Liver (tissue), 9 donors: ENCODE data around the gene INTS3. TPM values are rescaled to one million over a fixed set of nuclear protein-coding genes. Genes with fewer than 3 reads are reported as not detected.

Experiments
- DNase-seq: peaks from one replicate; pipeline ENCODE4 v3.0.0-alpha.2; 2017; ENCODE audit warnings: low spot score
- H3K27ac ChIP-seq, 2 donors: one replicate each; pipeline ENCODE4 v1.7.0; 2013; ENCODE audit warnings: inconsistent platforms in 2 of 2, low read length in 2 of 2, control low read depth in 1 of 2, low read depth in 1 of 2, mild to moderate bottlenecking in 1 of 2
- H3K27me3 ChIP-seq, 4 donors: one replicate each; pipeline versions ENCODE4 v1.6.1 to v1.7.0; 2013; ENCODE audit warnings: low read length in 3 of 4, inconsistent platforms in 1 of 4, mild to moderate bottlenecking in 1 of 4, moderate library complexity in 1 of 4; ENCODE audit not compliant: control insufficient read depth in 4 of 4, insufficient read depth in 4 of 4
- H3K36me3 ChIP-seq, 4 donors: one replicate each; pipeline versions ENCODE4 v1.6.1 to v1.7.0; 2013; ENCODE audit warnings: low read length in 3 of 4, mild to moderate bottlenecking in 3 of 4, low read depth in 1 of 4, moderate library complexity in 1 of 4; ENCODE audit not compliant: control insufficient read depth in 4 of 4, insufficient read depth in 3 of 4
- H3K4me1 ChIP-seq, 4 donors: one replicate each; pipeline versions ENCODE4 v1.6.1 to v1.7.0; 2013; ENCODE audit warnings: low read length in 3 of 4, mild to moderate bottlenecking in 3 of 4, moderate library complexity in 1 of 4; ENCODE audit not compliant: control insufficient read depth in 4 of 4, insufficient read depth in 4 of 4
- H3K4me3 ChIP-seq, 3 donors: one replicate each; pipeline versions ENCODE4 v1.6.1 to v1.7.0; 2013; ENCODE audit warnings: low read length in 3 of 3, control low read depth in 1 of 3, low read depth in 1 of 3, mild to moderate bottlenecking in 1 of 3
- H3K9ac ChIP-seq, 2 donors: one replicate each; pipeline ENCODE4 v1.7.0; 2013; ENCODE audit warnings: low read length in 2 of 2, mild to moderate bottlenecking in 2 of 2, moderate library complexity in 2 of 2, control low read depth in 1 of 2, low read depth in 1 of 2
- H3K9me3 ChIP-seq, 4 donors: one replicate each; pipeline versions ENCODE4 v1.6.1 to v1.7.0; 2013; ENCODE audit warnings: low read length in 3 of 4; ENCODE audit not compliant: control insufficient read depth in 4 of 4
- CTCF ChIP-seq: fragments of 150-350 bp; IDR thresholded peaks from 2 replicates; pipeline ENCODE4 v1.5.1; 2017; ENCODE audit warnings: improper control_type of control experiment, low read depth, low read length; ENCODE audit not compliant: missing input control
- EGR1 ChIP-seq, 2 donors: IDR thresholded peaks; 2 replicates each; pipeline ENCODE4 v1.6.1; 2016 to 2018; ENCODE audit warnings: antibody characterized with exemption in 2 of 2, low read depth in 2 of 2
- FOXA1 ChIP-seq: IDR thresholded peaks from 2 replicates; pipeline ENCODE4 v1.6.1; 2016; ENCODE audit warnings: antibody characterized with exemption
- FOXA2 ChIP-seq: IDR thresholded peaks from 2 replicates; pipeline ENCODE4 v1.6.1; 2016; ENCODE audit warnings: antibody characterized with exemption
- GABPA ChIP-seq, 2 donors: IDR thresholded peaks in 1 of 2; conservative IDR thresholded peaks in 1 of 2; 2 replicates each; pipeline ENCODE4 v1.6.1; 2016; ENCODE audit warnings: antibody characterized with exemption in 2 of 2, mild to moderate bottlenecking in 1 of 2, moderate library complexity in 1 of 2
- HNF4A ChIP-seq, 2 donors: conservative IDR thresholded peaks; 2 replicates each; pipeline ENCODE4 v1.6.1; 2016; ENCODE audit warnings: antibody characterized with exemption in 2 of 2, mild to moderate bottlenecking in 2 of 2
- HNF4G ChIP-seq: IDR thresholded peaks from 2 replicates; pipeline ENCODE4 v1.6.1; 2016; ENCODE audit warnings: antibody characterized with exemption
- JUND ChIP-seq, 2 donors: IDR thresholded peaks; 2 replicates each; pipeline ENCODE4 v1.6.1; 2016; ENCODE audit warnings: antibody characterized with exemption in 2 of 2
- NR2F2 ChIP-seq: IDR thresholded peaks from 2 replicates; pipeline ENCODE4 v1.6.1; 2016; ENCODE audit warnings: antibody characterized with exemption
- RAD21 ChIP-seq, 2 donors: IDR thresholded peaks; 2 replicates each; pipeline ENCODE4 v1.6.1; 2016; ENCODE audit warnings: antibody characterized with exemption in 2 of 2, mild to moderate bottlenecking in 2 of 2
- REST ChIP-seq: IDR thresholded peaks from 2 replicates; pipeline ENCODE4 v1.6.1; 2016; ENCODE audit warnings: antibody characterized with exemption, mild to moderate bottlenecking
- RXRA ChIP-seq, 2 donors: IDR thresholded peaks; 2 replicates each; pipeline ENCODE4 v1.6.1; 2017 to 2018; ENCODE audit warnings: antibody characterized with exemption in 2 of 2, mild to moderate bottlenecking in 1 of 2
- SP1 ChIP-seq: IDR thresholded peaks from 2 replicates; pipeline ENCODE4 v1.6.1; 2018; ENCODE audit warnings: antibody characterized with exemption, mild to moderate bottlenecking
- TAF1 ChIP-seq: conservative IDR thresholded peaks from 2 replicates; pipeline ENCODE4 v1.6.1; 2016; ENCODE audit warnings: antibody characterized with exemption, mild to moderate bottlenecking
- YY1 ChIP-seq: IDR thresholded peaks from 2 replicates; pipeline ENCODE4 v1.6.1; 2016; ENCODE audit warnings: antibody characterized with exemption, mild to moderate bottlenecking
- ZBTB33 ChIP-seq: IDR thresholded peaks from 2 replicates; pipeline ENCODE4 v1.6.1; 2016; ENCODE audit warnings: antibody characterized with exemption
- WGBS: extraction: QIAGEN DNeasy Blood & Tissue Kit; methylation state at CpG from one replicate; pipeline ENCODE4 v1.1.7; 2013; 5-methylcytosine and 5-hydroxymethylcytosine counted together
- polyA plus RNA-seq, 2 donors: library from polyadenylated mRNA; stranded (reverse) in 1 of 2; unstranded in 1 of 2; fragments of 200-250 nt in 1 of 2; fragments of >200 nt in 1 of 2; fragmentation: Nextera tagmentation in 1 of 2; extraction: Ambion mirVana in 1 of 2; gene quantifications; one replicate each; pipeline versions ENCODE4 v1.2.1 to v1.2.3, GENCODE V29; 2013 to 2015
- total RNA-seq, 2 donors: library from RNA; depleted of rRNA; stranded (reverse); fragments of >200 nt; gene quantifications; one replicate each; pipeline ENCODE4 v1.2.3, GENCODE V29; 2014
- TF ChIP-seq, protein P1 (sequence below): IDR thresholded peaks from 2 replicates; pipeline ENCODE4 v1.6.1; 2016; ENCODE audit warnings: antibody characterized with exemption
- TF ChIP-seq, protein P2 (sequence below): IDR thresholded peaks from 2 replicates; pipeline ENCODE4 v1.6.1; 2016; ENCODE audit warnings: antibody characterized with exemption
- donor health status: healthy.
- donor health status: healthy.
- donor health status: healthy.
- donor health status: healthy.
- donor health status: healthy.

The INTS3 gene
- total and polyA plus RNA-seq, 4 donors = 9.0 to 26.0 (median 15.2) TPM

DNA sequence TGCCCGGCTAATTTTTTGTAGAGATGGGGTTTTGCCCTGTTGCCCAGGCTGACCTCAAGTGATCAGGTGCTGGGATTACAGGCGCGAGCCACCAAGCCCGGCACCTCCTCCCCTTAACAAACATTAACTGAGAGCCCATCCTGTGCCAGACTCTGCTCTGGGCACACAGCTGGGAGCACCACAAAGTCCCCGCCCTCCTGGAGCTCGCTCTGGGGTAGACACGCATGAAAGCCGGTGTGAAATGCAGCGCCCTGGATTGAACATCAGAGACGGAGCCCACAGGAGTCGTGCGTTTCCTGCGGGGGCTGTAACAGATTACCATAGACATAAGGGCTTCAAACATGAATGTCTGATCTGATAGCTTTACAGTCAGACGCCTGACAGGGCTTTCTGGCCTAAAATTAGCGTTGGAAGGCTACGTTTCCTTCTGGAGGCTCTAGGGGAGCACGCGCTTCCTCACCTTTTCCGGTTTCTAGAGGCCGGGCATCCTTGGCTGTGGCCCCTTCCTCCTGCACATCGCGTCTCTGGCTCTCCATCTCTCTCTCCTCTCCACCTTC is 61.7 kb downstream of the INTS3 start:
- WGBS = 31% methylated on average over 22 of the region's 22 CpGs
- DNase-seq = peak; percentile 32

More for the DNA sequence above, 61.7 kb downstream of the INTS3 start:
- Histone ChIP-seq H3K36me3 (no peaks in the 10 kb centered on the region), H3K27ac (peak overlapping the region; percentile 58 to 81), H3K27me3 (no peaks in the 10 kb centered on the region), H3K9me3 (no peaks in the 10 kb centered on the region), H3K4me1 (peaks cover 3 to 19% (median 15%) of the 10 kb centered on the region in 4 donors), H3K9ac (no peak overlapping the region), H3K4me3 (no peak overlapping the region)
- TF ChIP-seq FOXA1 (no peak), YY1 (peak; percentile 62), RXRA (IDR thresholded peaks at IDR 0.05) (peak; percentile 80 to 86), RAD21 (IDR thresholded peaks at IDR 0.05) (peak; percentile 58 to 65), HNF4A (conservative IDR thresholded peaks at IDR 0.05) (peak; percentile 62 to 72), CTCF (no peak), GABPA (IDR thresholded peaks at IDR 0.05 in 1 of 2, conservative IDR thresholded peaks at IDR 0.05 in 1 of 2) (peak in 1 of 2 donors; percentile 23), FOXA2 (no peak), EGR1 (IDR thresholded peaks at IDR 0.05; ENCODE audit: low read depth in 2 of 2) (no peak), JUND (IDR thresholded peaks at IDR 0.05) (no peak), NR2F2 (no peak), ZBTB33 (no peak), SP1 (peak; percentile 77), REST (no peak), TAF1 (no peak), HNF4G (no peak)
- TF ChIP-seq, protein P1, sequence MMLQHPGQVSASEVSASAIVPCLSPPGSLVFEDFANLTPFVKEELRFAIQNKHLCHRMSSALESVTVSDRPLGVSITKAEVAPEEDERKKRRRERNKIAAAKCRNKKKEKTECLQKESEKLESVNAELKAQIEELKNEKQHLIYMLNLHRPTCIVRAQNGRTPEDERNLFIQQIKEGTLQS = no peak
- TF ChIP-seq, protein P2, sequence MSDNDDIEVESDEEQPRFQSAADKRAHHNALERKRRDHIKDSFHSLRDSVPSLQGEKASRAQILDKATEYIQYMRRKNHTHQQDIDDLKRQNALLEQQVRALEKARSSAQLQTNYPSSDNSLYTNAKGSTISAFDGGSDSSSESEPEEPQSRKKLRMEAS = peak; percentile 58
